HL-60/S4 (cell line): ENCODE data around the gene BROX.

ENCODE experiments used
- in situ Hi-C: fragments of 300-500 bp; cut with MboI; formaldehyde crosslinking; loops from 2 replicates; pipeline ENCODE4 v1.14.3; 2022; ENCODE audit warnings: low sequenced_read_pairs

Gene BROX

DNA sequence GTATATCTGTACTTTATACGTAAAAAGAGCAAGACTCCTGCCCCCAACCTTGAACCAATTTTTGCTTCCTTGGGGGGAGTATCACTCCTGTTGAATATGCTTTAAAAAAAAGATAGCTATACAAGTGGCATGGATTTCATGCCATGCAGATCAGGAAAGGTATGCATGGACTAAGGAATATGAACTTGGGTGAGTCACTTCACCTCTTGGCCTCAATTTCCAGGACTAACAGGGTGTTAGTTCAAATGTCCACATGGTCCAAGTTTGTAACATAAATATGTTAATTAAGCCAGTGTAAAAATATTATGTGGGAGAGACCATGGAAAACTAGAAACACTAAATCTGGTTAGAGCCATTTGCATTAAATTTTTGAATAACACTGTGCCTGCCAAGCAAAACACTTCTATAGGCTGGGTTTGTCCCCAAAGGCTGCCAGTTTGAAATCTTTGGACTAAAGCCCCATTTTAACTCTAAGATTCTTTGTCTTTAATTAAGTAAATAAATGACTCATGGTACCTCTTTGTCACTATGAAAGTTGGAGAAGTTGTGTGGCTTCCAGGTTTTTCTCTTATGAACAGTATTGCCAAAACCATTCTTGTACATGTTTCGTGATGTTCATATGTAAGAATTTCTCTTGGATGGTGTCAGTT lies 57.7 kb downstream of the BROX start:
- in situ Hi-C loops, result no loop called here

DNA sequence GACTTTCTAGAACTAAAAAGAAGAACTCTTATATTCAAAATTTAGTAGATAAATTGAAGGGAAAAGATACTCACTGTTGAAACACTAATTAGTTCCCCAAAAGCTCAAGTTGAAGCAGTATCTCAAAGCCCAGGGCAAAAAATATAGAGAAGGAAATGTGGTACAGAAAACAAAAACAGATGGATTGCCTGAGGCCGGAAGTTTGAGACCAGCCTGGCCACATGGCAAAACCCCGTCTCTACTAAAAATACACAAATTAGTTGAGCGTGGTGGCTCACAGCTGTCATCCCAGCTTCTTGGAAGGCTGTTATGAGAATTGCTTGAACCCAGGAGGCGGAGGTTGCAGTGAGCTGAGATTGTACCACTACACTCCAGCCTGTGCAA lies 60.6 kb downstream of the BROX start:
- in situ Hi-C loops, result no loop called here

DNA sequence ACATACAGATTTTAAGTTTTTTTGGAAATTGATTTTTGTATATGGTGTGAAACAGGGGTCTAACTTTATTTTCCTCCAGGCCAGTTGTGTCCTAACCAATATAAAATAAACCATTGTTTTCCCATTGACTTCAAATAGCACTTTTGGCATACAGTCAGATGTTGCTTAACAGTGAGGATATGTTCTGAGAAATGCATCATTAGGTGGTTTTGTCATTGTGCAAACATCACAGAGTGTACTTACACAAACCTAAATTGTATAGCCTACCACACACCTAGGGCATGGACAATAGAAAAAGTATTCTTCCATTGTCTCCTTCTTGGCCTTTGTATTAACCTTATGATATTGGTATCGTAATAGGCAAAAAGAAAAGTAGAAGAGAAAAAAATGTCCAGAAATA lies 65.1 kb downstream of the BROX start:
- in situ Hi-C loops, result loop anchor here (25.0 kb wide), 1 partner anchor 310 kb away; no protein-coding TSS in a partner anchor

DNA sequence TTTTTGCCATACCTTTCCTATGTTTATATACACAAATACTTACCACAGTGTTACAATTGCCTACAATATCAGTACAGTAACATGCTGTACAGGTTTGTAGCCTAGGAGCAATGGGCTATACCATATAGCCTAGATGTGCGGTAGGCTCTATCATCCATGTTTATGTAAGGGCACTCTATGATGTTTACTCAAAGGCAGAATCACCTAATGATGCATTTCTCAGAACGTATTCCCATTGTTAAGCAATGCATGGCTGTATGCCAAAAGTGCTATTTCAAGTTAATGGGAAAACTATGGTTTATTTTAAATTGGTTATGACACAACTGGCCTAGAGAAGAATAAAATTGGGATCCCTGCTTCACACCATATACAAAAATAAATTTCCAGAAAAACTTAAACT lies 65.6 kb downstream of the BROX start:
- in situ Hi-C loops, result loop anchor here (25.0 kb wide), 1 partner anchor 309 kb away; no protein-coding TSS in a partner anchor

DNA sequence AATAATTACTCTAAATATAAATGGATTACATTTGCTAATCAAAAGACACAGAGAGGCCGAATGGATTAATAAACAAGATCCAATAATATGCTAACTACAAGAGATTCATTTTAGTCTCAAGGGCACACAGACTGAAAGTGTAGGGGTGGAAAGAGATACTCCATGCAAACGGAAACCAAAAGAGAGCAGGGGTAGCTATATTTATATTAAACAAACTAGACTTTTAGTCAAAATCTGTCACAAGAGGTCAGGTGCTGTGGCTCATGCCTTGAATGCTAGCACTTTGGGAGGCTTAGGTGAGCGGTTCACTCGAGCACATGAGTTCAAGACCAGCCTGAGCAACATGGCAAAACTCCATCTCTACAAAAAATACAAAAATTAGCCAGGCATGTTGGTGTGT lies 68.9 kb downstream of the BROX start:
- in situ Hi-C loops, result loop anchor here (25.0 kb wide), 1 partner anchor 306 kb away; no protein-coding TSS in a partner anchor

DNA sequence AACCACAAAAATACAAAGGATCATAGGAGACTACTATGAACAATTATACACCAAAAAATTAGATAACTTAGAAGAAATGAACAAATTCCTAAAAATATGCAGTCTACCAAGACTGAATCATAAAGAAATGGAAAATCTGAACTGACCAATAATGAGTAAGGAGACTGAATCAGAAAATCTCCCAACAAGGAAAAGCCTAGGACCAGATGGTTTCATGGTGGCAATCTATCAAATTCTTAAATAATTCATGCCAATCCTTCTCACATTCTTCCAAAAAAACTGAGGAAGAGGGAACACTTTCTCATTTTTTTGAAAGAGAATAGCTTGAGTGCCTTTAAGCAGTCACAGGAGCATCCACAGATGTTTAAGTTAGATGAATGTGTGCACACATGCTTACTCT lies 70.7 kb downstream of the BROX start:
- in situ Hi-C loops, result loop anchor here (25.0 kb wide), 1 partner anchor 304 kb away; no protein-coding TSS in a partner anchor

DNA sequence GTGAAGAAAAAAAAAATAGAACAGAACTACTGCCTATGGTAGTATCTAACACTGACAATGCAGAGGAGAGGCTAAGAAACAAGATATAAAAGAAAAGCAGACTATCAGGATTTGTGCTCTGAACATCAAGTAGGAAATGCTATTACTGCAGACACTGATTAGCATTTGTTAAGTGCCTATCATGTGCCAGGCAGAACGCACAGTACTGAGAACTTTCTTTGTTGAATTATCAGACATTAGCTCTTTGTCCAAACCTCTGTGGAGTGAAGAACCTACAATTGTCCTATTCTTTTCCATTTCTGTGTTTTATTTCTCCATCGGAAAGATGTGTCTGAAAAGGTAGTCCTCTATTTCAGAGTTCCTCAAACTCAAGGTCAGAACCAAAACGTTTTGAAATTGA lies 72.0 kb downstream of the BROX start:
- in situ Hi-C loops, result loop anchor here (25.0 kb wide), 1 partner anchor 303 kb away; no protein-coding TSS in a partner anchor
